ENCODE results near the gene RIC1.
"Not testable (repeated sequence)": the region's sequence is repeated elsewhere in the genome, so short reads cannot be mapped to it uniquely, and the experiment has no call there.

The RIC1 gene

GRCh38 chr9:5626727-5627634 is 1.9 kb upstream of the RIC1 start:
- DNase-seq = peak; percentile 54

GRCh38 chr9:5627686-5628085 is 1.2 kb upstream of the RIC1 start:
- DNase-seq = not testable (repeated sequence)

- DNase-seq = no peak
Measured at GRCh38 chr9:5628183-5628529, 751 bp upstream of the RIC1 start.

GRCh38 chr9:5629312-5630080 is 589 bp downstream of the RIC1 start:
- peak; percentile 47 for DNase-seq

- DNase-seq = no peak
Measured at GRCh38 chr9:5630081-5630507, 1.2 kb downstream of the RIC1 start.

GRCh38 chr9:5631026-5631425 is 2.1 kb downstream of the RIC1 start:
- DNase-seq = no peak

GRCh38 chr9:5632540-5632939 is 3.6 kb downstream of the RIC1 start:
- no peak for DNase-seq

GRCh38 chr9:5633243-5633642 is 4.3 kb downstream of the RIC1 start:
- no peak for DNase-seq

- no peak for DNase-seq
Measured at GRCh38 chr9:5635390-5635789, 6.5 kb downstream of the RIC1 start.

- no peak for DNase-seq
Measured at GRCh38 chr9:5639816-5640215, 10.9 kb downstream of the RIC1 start.

- DNase-seq = no peak
Measured at GRCh38 chr9:5642170-5642569, 13.3 kb downstream of the RIC1 start.

- DNase-seq = no peak
Measured at GRCh38 chr9:5643005-5643624, 14.2 kb downstream of the RIC1 start.

GRCh38 chr9:5644501-5644900 is 15.6 kb downstream of the RIC1 start:
- no peak for DNase-seq

- no peak for DNase-seq
Measured at GRCh38 chr9:5646116-5646515, 17.2 kb downstream of the RIC1 start.

- no peak for DNase-seq
Measured at GRCh38 chr9:5650356-5651105, 21.6 kb downstream of the RIC1 start.

- DNase-seq = no peak
Measured at GRCh38 chr9:5651246-5651645, 22.3 kb downstream of the RIC1 start.

GRCh38 chr9:5652821-5653220 is 23.9 kb downstream of the RIC1 start:
- DNase-seq = no peak

- not testable (repeated sequence) for DNase-seq
Measured at GRCh38 chr9:5662804-5663203, 33.9 kb downstream of the RIC1 start.

GRCh38 chr9:5665059-5665458 is 36.2 kb downstream of the RIC1 start:
- DNase-seq = no peak

GRCh38 chr9:5667391-5667790 is 38.5 kb downstream of the RIC1 start:
- no peak for DNase-seq

- no peak for DNase-seq
Measured at GRCh38 chr9:5670079-5670478, 41.2 kb downstream of the RIC1 start.

GRCh38 chr9:5671711-5672353 is 42.9 kb downstream of the RIC1 start:
- peak; percentile 31 for DNase-seq
